Measurements from ENCODE around the gene NPR3.

NPR3 gene

GRCh38 chr5:32711681-32712480 lies 760 bp downstream of the NPR3 start:
- DNase-seq (ENCODE audit: low read depth) = no peak

- DNase-seq (ENCODE audit: low read depth) = no peak
Observed at GRCh38 chr5:32712481-32713360, 1.6 kb downstream of the NPR3 start.

- no peak for DNase-seq (ENCODE audit: low read depth)
Observed at GRCh38 chr5:32713361-32713769, 2.2 kb downstream of the NPR3 start.

- no peak for DNase-seq (ENCODE audit: low read depth)
Observed at GRCh38 chr5:32713770-32714381, 2.8 kb downstream of the NPR3 start.

GRCh38 chr5:32714836-32715235 lies 3.7 kb downstream of the NPR3 start:
- DNase-seq (ENCODE audit: low read depth) = no peak

GRCh38 chr5:32720300-32720699 lies 9.2 kb downstream of the NPR3 start:
- no peak for DNase-seq (ENCODE audit: low read depth)

GRCh38 chr5:32721626-32722025 lies 10.5 kb downstream of the NPR3 start:
- no peak for DNase-seq (ENCODE audit: low read depth)

- DNase-seq (ENCODE audit: low read depth) = no peak
Observed at GRCh38 chr5:32722957-32723356, 11.8 kb downstream of the NPR3 start.

GRCh38 chr5:32724526-32724925 lies 13.4 kb downstream of the NPR3 start:
- DNase-seq (ENCODE audit: low read depth) = no peak

- DNase-seq (ENCODE audit: low read depth) = no peak
Observed at GRCh38 chr5:32726086-32726557, 15.0 kb downstream of the NPR3 start.

- DNase-seq (ENCODE audit: low read depth) = no peak
Observed at GRCh38 chr5:32729651-32730050, 18.5 kb downstream of the NPR3 start.

- no peak for DNase-seq (ENCODE audit: low read depth)
Observed at GRCh38 chr5:32733590-32734340, 22.6 kb downstream of the NPR3 start.

- no peak for DNase-seq (ENCODE audit: low read depth)
Observed at GRCh38 chr5:32734827-32735378, 23.8 kb downstream of the NPR3 start.

GRCh38 chr5:32735512-32735911 lies 24.4 kb downstream of the NPR3 start:
- DNase-seq (ENCODE audit: low read depth) = no peak

- DNase-seq (ENCODE audit: low read depth) = no peak
Observed at GRCh38 chr5:32736842-32737241, 25.7 kb downstream of the NPR3 start.

GRCh38 chr5:32740651-32741050 lies 29.5 kb downstream of the NPR3 start:
- DNase-seq (ENCODE audit: low read depth) = no peak

GRCh38 chr5:32745317-32745716 lies 34.2 kb downstream of the NPR3 start:
- DNase-seq (ENCODE audit: low read depth) = no peak

- DNase-seq (ENCODE audit: low read depth) = no peak
Observed at GRCh38 chr5:32752411-32752810, 41.3 kb downstream of the NPR3 start.

GRCh38 chr5:32753051-32753450 lies 41.9 kb downstream of the NPR3 start:
- no peak for DNase-seq (ENCODE audit: low read depth)

GRCh38 chr5:32753765-32754164 lies 42.6 kb downstream of the NPR3 start:
- no peak for DNase-seq (ENCODE audit: low read depth)

- DNase-seq (ENCODE audit: low read depth) = no peak
Observed at GRCh38 chr5:32754284-32754683, 43.2 kb downstream of the NPR3 start.

GRCh38 chr5:32760091-32760509 lies 49.0 kb downstream of the NPR3 start:
- no peak for DNase-seq (ENCODE audit: low read depth)
